Measurements from ENCODE around the gene C1QB. TPM values are rescaled to one million over a fixed set of nuclear protein-coding genes. Genes with fewer than 3 reads are reported as not detected.
"Not testable (repeated sequence)": the region's sequence is repeated elsewhere in the genome, so short reads cannot be mapped to it uniquely, and the experiment has no call there.

Gene C1QB
- total and polyA plus RNA-seq, 7 donors: 82.0 to 843 (median 367) TPM

GRCh38 chr1:22699681-22700520, 46.9 kb downstream of the C1QB start:
- H3K9me3 ChIP-seq: no peaks in the 10 kb centered on the region
- WGBS, 2 donors: 84% methylated on average over 14 of the region's 14 CpGs
- TF ChIP-seq POLR2AphosphoS5 (IDR thresholded peaks at IDR 0.05) (no peak), EP300 (IDR thresholded peaks at IDR 0.05) (no peak), CTCF (IDR thresholded peaks at IDR 0.05) (no peak), POLR2A (IDR thresholded peaks at IDR 0.05) (no peak)
- H3K27ac ChIP-seq: no peak overlapping the region
- no peaks in the 10 kb centered on the region for H3K27me3 ChIP-seq
- no peak overlapping the region for H3K4me3 ChIP-seq
- intact Hi-C loops (cut with DNase I): loop anchor here (10.0 kb wide), 1 partner anchor 265 kb away; no protein-coding TSS in a partner anchor
- H3K36me3 ChIP-seq: no peaks in the 10 kb centered on the region
- DNase-seq: no peak
- H3K4me1 ChIP-seq: no peaks in the 10 kb centered on the region

GRCh38 chr1:22702296-22703085, 49.5 kb downstream of the C1QB start:
- H3K4me3 ChIP-seq: no peak overlapping the region
- 13 to 53% methylated on average over 12 of the region's 12 CpGs for WGBS, 2 donors
- TF ChIP-seq CTCF (IDR thresholded peaks at IDR 0.05): no peak
- TF ChIP-seq POLR2A (IDR thresholded peaks at IDR 0.05): no peak
- TF ChIP-seq EP300 (IDR thresholded peaks at IDR 0.05): no peak
- no peak for TF ChIP-seq POLR2AphosphoS5 (IDR thresholded peaks at IDR 0.05)

GRCh38 chr1:22704440-22705067, 51.5 kb downstream of the C1QB start:
- Histone ChIP-seq H3K4me3 (no peak overlapping the region), H3K4me1 (peaks cover 0 to under 1% (median 0%) of the 10 kb centered on the region in 4 donors), H3K27ac (no peak overlapping the region), H3K36me3 (no peaks in the 10 kb centered on the region), H3K27me3 (peaks cover 0 to under 1% (median 0%) of the 10 kb centered on the region in 3 donors), H3K9me3 (no peaks in the 10 kb centered on the region)
- WGBS, 2 donors: 48 to 62% methylated on average over 2 of the region's 2 CpGs
- TF ChIP-seq POLR2A (IDR thresholded peaks at IDR 0.05): no peak
- peak; percentile 67 to 96 (median 91) for TF ChIP-seq CTCF (IDR thresholded peaks at IDR 0.05)
- TF ChIP-seq EP300 (IDR thresholded peaks at IDR 0.05): no peak
- TF ChIP-seq POLR2AphosphoS5 (IDR thresholded peaks at IDR 0.05): no peak
- intact Hi-C loops (cut with DNase I): loop anchor here (1.0 to 10.0 kb wide), 3 partner anchors 184 to 260 kb away; no protein-coding TSS in a partner anchor
- peak; percentile 92 for DNase-seq

More at GRCh38 chr1:22702296-22703085, 49.5 kb downstream of the C1QB start:
- H3K36me3 ChIP-seq: no peaks in the 10 kb centered on the region
- no peaks in the 10 kb centered on the region for H3K4me1 ChIP-seq
- intact Hi-C loops (cut with DNase I): loop anchor here (10.0 kb wide), 1 partner anchor 262 kb away; no protein-coding TSS in a partner anchor
- H3K9me3 ChIP-seq: no peaks in the 10 kb centered on the region
- no peaks in the 10 kb centered on the region for H3K27me3 ChIP-seq
- no peak overlapping the region for H3K27ac ChIP-seq
- no peak for DNase-seq

- Histone ChIP-seq H3K27ac (no peak overlapping the region), H3K36me3 (no peaks in the 10 kb centered on the region), H3K4me3 (no peak overlapping the region), H3K27me3 (peaks cover 0 to 9% (median 8%) of the 10 kb centered on the region in 3 donors), H3K4me1 (peaks cover 0 to 9% (median 8%) of the 10 kb centered on the region in 4 donors), H3K9me3 (no peaks in the 10 kb centered on the region)
- no peak for TF ChIP-seq POLR2AphosphoS5 (IDR thresholded peaks at IDR 0.05)
- TF ChIP-seq EP300 (IDR thresholded peaks at IDR 0.05): no peak
- TF ChIP-seq CTCF (IDR thresholded peaks at IDR 0.05): no peak
- TF ChIP-seq POLR2A (IDR thresholded peaks at IDR 0.05): no peak
- DNase-seq: no peak
- intact Hi-C loops (cut with DNase I): loop anchor here (2.0 to 10.0 kb wide), 2 partner anchors 183 to 259 kb away; no protein-coding TSS in a partner anchor
Measured at GRCh38 chr1:22705586-22705985, 52.5 kb downstream of the C1QB start.

GRCh38 chr1:22706100-22706499, 53.1 kb downstream of the C1QB start:
- not testable (repeated sequence) for H3K9me3 ChIP-seq, H3K27me3 ChIP-seq, H3K4me3 ChIP-seq, H3K27ac ChIP-seq, DNase-seq, H3K36me3 ChIP-seq
- intact Hi-C loops (cut with DNase I): loop anchor here (10.0 kb wide), 1 partner anchor 259 kb away; no protein-coding TSS in a partner anchor
- 84% methylated on average over 4 of the region's 4 CpGs for WGBS, 2 donors
- H3K4me1 ChIP-seq: peaks cover 0 to 11% (median 8%) of the 10 kb centered on the region in 4 donors

All from sigmoid colon (tissue), 7 donors.